Omental fat pad (tissue), 4 donors: ENCODE measurements around the gene APOL2. TPM values are rescaled to one million over a fixed set of nuclear protein-coding genes. Genes with fewer than 3 reads are reported as not detected.

ENCODE experiments used
- ATAC-seq: fragments of 150-250 bp; one replicate; pipeline ENCODE4 v1.9.1; 2016; ENCODE audit warnings: mild to moderate bottlenecking, moderate library complexity; ENCODE audit not compliant: low FRiP score
- DNase-seq: peaks from one replicate; pipeline ENCODE4 v3.0.0-alpha.2; 2019; ENCODE audit warnings: low spot score
- total RNA-seq, 4 donors: library from RNA; depleted of rRNA; stranded (reverse); fragments of >200 nt; gene quantifications; one replicate each; pipeline ENCODE4 v1.1.0, GENCODE V29; 2016
- TF ChIP-seq, protein P1 (sequence below), 3 donors: fragments of 450-650 bp; IDR thresholded peaks; one replicate each; pipeline ENCODE4 v1.5.1; 2016 to 2017; ENCODE audit warnings: antibody characterized with exemption in 3 of 3, mild to moderate bottlenecking in 3 of 3, moderate library complexity in 2 of 3

Gene APOL2
- total RNA-seq, 4 donors from 2014 or later: 63.2 to 122 (median 93.0) TPM

DNA sequence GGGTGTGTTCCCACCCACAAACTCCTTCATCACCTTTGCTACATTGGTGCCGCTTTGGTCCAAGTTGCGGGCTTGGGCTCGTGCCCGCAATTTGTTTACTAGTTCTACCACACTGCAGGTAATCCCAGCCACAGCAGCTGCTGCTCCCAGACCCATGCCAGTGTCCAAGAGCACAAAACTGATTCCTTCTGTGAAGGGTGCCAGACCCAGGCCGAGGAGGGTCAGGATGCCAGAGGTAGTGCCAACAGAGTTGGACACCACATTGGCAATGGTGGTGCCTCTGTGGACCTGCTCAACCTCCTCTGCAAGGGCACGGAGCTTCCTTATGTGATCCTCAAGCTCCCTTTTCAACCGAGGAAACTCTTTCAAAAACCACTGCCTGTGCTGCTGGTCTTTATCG is 11.5 kb downstream of the APOL2 start:
- DNase-seq (no peak), ATAC-seq (no peak)
- TF ChIP-seq, protein P1, sequence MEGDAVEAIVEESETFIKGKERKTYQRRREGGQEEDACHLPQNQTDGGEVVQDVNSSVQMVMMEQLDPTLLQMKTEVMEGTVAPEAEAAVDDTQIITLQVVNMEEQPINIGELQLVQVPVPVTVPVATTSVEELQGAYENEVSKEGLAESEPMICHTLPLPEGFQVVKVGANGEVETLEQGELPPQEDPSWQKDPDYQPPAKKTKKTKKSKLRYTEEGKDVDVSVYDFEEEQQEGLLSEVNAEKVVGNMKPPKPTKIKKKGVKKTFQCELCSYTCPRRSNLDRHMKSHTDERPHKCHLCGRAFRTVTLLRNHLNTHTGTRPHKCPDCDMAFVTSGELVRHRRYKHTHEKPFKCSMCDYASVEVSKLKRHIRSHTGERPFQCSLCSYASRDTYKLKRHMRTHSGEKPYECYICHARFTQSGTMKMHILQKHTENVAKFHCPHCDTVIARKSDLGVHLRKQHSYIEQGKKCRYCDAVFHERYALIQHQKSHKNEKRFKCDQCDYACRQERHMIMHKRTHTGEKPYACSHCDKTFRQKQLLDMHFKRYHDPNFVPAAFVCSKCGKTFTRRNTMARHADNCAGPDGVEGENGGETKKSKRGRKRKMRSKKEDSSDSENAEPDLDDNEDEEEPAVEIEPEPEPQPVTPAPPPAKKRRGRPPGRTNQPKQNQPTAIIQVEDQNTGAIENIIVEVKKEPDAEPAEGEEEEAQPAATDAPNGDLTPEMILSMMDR (IDR thresholded peaks at IDR 0.05): no peak

DNA sequence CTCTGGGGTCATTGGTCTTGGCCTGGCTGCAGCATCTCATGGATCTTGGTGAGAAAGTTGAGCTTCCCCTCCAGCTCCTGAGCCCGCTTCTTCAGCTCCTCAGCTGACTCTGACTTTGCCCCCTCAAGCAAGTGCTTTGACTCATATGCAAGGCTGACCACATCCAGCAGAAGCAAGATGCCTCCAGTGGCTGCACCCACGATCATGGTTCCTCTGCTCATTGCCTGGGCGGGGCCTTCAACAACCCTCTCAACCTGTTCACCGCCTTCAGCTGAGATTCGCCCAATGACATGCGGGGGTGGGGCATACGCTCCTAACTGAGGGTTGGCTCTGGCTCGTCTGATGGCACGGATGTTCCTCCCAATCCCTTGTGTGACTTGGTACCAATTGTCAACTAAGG is 11.9 kb downstream of the APOL2 start:
- DNase-seq: no peak
- no peak for ATAC-seq
- TF ChIP-seq, protein P1 (IDR thresholded peaks at IDR 0.05): no peak

DNA sequence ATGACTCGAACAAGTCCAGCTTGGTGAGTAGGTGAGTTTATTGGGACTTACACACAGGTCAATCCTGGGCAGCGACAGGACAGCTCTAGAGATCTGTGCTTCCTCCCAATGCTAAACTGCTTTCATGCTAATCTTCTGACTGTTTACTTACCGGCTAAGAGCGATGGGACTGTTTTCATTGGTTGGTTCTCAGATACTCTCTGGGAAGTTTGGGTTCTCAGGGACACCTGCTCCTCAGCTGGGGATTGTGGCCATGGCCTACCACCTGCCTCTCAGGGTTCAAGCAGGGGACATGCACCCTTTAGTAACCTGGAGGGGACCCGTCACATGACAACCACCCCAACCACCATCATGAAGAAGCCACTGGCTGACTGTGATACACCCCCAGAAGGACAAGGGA is 13.1 kb downstream of the APOL2 start:
- TF ChIP-seq, protein P1 (IDR thresholded peaks at IDR 0.05): no peak
- no peak for ATAC-seq
- no peak for DNase-seq

DNA sequence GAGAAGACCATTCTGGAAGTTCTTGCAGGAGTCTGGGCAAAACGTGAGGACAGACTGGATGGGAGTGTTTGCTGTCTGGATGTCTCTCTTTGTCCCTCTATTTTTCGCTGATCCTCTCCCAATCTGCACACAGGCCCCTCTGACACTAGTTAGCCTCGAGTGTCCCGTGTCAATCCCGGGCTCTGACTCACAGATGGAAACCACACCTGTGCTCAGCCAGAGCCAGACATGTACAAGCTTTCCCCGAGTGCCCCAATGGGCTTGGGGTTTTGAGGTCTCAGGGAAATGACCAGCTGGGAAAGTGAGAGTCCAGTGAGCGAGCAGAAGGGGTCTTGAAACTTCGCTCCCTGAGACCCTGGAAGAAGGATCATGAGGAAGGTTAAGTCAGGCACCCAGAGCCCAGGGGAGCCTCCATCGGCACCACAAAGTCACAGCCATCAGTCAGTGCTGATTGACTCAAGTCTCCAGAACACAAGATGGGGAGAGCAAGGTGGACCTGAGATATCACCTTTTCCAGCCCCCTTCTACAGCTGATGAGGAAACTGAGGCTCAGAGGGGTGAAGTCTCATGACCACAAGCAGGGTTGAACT is 13.9 kb downstream of the APOL2 start:
- TF ChIP-seq, protein P1 (IDR thresholded peaks at IDR 0.05): no peak
- ATAC-seq: no peak
- DNase-seq: no peak

DNA sequence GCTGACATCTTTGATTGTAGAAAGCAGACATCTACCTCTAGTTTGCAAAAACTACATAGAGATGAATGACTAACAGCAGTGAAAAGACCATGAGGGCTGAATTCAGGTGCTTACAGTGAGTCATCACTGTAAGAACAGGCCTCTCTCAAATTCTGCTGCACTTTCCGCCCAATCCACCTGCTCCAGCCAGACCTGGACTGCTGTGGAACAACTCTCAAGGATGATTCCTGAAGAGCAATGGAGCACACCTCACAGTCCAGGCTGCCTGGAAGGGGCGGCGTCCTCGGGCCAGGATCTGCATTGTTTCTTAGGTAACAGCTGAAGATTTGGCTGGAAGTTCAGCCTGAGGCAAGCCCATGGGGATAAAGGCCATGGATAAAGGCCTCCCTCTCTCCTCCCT is 15.1 kb downstream of the APOL2 start:
- DNase-seq (no peak), ATAC-seq (no peak)
- TF ChIP-seq, protein P1 (IDR thresholded peaks at IDR 0.05): no peak

DNA sequence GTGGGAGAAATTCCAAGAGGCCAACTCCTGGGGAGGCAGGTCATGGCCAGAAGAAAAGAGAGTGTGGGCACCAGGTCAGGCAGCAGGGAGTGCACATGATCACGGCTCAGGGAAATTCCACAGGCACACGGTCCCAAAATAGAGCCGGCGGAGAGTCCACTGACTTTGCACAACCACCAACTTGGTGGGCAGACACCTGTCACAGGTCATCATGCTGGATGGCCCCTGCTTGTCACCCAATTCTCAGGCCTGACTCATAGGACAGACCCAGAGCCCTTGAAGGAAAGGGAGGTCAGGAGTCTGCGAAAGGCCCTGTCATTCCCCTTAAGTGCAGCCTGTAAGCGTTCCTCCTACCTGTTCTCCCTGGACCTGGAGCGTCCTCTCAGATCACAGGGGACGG is 15.8 kb downstream of the APOL2 start:
- ATAC-seq (no peak), DNase-seq (no peak)
- TF ChIP-seq, protein P1 (IDR thresholded peaks at IDR 0.05): no peak

DNA sequence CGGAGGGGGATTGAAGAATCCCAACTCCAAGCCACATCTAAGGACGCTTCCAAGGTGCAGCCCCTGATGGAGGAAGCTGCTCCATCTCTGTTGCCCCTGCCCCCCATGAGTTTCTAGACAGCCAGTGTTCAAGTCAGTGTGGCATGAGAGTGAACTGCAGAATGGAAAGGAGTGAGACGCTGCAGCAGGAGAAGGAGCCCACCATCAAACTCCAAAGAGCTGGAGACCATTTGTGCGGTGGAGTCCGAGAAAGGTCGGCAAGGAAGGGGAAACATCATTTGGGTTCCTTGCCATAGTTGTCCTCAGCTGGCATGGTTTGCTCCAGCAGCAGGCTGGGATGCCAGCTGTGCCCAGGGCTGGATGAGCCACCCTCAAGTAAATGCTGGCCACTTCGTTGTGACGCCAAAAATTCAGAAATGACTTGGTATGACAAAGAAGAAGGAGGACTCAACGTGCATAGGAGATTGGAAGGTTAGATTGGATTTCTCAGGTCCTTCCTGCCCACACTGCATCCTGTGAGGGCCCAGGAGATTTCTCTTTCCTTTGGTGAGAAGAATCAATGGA is 16.4 kb downstream of the APOL2 start:
- DNase-seq (no peak), ATAC-seq (no peak)
- TF ChIP-seq, protein P1 (IDR thresholded peaks at IDR 0.05): no peak
